IPS-15b (cell line): Measurements from ENCODE around the gene SLC6A3.

Source experiments
- H3K27me3 ChIP-seq: one replicate; pipeline ENCODE4 v1.6.1; 2013; ENCODE audit warnings: low read length; ENCODE audit not compliant: control insufficient read depth, insufficient read depth
- H3K36me3 ChIP-seq: one replicate; pipeline ENCODE4 v1.6.1; 2013; ENCODE audit warnings: low read length; ENCODE audit not compliant: control insufficient read depth, insufficient read depth
- H3K4me1 ChIP-seq: one replicate; pipeline ENCODE4 v1.6.1; 2013; ENCODE audit warnings: mild to moderate bottlenecking, low read length; ENCODE audit not compliant: control insufficient read depth, insufficient read depth
- H3K4me3 ChIP-seq: one replicate; pipeline ENCODE4 v1.5.1; 2013; ENCODE audit warnings: low read depth, low read length
- H3K9ac ChIP-seq: one replicate; pipeline ENCODE4 v1.6.1; 2013; ENCODE audit warnings: low read depth, mild to moderate bottlenecking, low read length
- H3K9me3 ChIP-seq: one replicate; pipeline ENCODE4 v1.6.1; 2013; ENCODE audit warnings: mild to moderate bottlenecking, low read length; ENCODE audit not compliant: control insufficient read depth, insufficient read depth

SLC6A3 gene

DNA sequence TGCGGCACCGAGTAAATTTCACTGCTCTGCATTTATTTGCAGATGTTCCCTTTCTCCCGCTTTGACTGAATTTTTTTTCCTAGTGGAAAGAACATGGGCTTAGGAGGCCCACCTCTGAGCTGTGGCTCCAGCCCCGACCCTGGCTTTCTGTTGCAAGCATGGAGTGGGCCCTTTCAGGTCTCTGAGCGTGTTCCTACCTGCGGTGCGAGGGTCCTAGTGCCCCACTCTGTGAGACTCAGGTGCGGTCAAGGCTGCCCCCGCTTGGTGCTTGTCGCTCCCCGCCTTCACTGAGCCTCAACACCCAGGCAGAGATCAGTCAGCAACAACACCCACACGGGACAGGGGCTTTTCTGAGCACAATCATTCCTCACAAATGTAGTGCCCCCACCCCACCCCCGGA lies 32.0 kb downstream of the SLC6A3 start:
- no peak overlapping the region for H3K9ac ChIP-seq
- H3K4me3 ChIP-seq = no peak overlapping the region
- no peaks in the 10 kb centered on the region for H3K36me3 ChIP-seq
- H3K9me3 ChIP-seq = no peaks in the 10 kb centered on the region
- no peaks in the 10 kb centered on the region for H3K27me3 ChIP-seq
- peaks cover 2% of the 10 kb centered on the region for H3K4me1 ChIP-seq

DNA sequence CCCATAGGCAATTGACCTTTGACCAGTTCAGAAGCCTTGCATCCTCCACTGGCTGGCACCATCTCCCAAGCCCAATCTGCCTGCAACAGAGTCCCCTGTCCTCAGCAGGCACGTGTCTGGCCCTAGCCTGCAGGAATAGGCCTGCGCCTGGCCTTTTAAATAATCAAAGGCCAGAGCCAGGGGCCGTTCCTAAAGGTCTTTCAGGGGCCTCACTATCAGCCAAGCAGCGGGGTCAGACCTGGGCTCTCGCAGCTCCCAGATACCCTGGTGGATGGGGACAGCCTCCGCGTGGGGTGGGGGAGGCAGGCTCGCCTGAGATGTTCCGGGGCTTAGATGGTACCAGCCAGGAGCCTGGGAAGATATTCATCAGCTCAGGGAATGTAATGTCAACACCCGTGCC lies 32.6 kb downstream of the SLC6A3 start:
- Histone ChIP-seq H3K4me1 (peaks cover 2% of the 10 kb centered on the region), H3K36me3 (no peaks in the 10 kb centered on the region), H3K9me3 (no peaks in the 10 kb centered on the region), H3K27me3 (no peaks in the 10 kb centered on the region), H3K9ac (no peak overlapping the region), H3K4me3 (no peak overlapping the region)

DNA sequence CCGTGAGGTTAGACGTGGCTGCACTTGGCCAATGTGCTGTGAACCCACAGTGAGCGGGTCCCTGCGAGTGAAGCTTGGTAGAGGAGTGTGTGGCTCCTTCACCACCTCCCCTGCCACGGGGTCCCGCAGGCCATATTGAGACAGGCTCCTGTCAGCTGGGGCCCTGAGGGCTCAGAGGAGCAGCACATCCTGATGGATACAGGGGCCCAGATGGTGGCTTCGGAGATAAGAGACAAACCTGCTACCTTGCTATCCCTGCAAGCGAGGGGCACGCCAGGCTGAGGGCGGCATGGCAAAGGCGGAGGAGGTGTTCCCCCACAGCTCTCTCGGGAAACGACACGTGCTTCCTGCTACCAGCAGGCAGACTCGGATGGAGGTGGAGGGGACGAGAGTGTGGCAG lies 33.1 kb downstream of the SLC6A3 start:
- Histone ChIP-seq H3K9ac (no peak overlapping the region), H3K4me1 (peaks cover 2% of the 10 kb centered on the region), H3K4me3 (no peak overlapping the region), H3K27me3 (no peaks in the 10 kb centered on the region), H3K9me3 (no peaks in the 10 kb centered on the region), H3K36me3 (no peaks in the 10 kb centered on the region)

DNA sequence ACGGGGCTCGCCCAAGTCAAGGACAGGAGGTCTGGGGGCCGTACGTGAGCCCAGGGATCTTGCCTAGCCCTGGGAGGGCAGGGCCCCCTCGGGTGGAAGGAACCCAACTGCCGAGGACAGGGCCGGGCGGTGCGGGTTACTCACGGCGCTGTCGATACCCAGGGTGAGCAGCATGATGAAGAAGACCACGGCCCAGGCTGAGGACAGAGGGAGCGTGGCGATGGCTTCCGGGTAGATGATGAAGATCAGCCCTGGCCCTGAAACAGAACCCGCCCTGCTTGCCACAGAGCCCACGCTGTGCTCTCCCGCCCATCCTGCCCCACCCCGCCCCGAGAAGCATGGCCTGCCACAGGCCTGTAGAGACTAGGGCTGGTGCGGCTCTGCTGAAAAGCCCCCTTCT lies 34.1 kb downstream of the SLC6A3 start:
- H3K4me1 ChIP-seq = peaks cover 2% of the 10 kb centered on the region
- H3K9ac ChIP-seq = no peak overlapping the region
- H3K27me3 ChIP-seq = no peaks in the 10 kb centered on the region

DNA sequence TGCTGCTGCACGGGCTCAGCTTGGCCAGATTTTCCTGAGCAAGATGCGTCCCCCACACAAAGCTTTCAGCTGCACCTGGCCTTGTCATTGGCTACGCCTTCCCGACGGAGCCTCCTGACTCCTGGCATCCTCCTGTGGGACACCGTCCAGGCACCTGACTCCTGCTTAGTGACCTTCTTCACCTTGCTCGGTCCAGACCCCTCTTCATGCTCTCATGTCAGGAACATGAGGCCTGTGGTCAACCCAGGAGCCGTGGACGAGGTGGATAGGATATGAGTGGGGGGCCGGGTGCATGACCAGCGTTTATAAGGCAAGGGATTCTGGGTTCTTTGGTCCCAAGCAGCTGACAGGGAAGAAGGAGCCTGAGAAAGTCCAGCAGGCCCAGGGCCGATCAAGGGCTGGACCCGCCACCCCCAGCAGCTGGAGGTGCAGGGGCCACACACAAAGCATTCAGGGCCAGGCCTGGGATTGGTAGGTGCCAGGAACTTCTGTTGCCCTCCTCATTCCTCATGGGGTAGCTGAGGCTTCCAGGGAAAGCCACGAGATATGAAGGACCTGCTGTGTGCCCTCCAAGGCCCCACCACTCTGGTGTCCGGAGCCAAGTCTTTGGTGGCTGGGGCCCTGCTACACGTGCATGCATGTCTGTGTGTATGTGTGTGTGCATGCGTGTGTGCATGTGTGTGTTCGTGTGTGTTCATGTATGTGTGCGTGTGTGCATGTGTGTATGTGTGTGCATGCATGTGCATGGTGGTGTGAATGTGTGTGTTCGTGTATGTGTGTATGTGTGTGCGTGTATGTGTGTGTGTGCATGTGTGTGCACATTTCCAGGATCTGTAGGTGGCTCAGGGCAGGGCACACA lies 34.9 kb downstream of the SLC6A3 start:
- Histone ChIP-seq H3K27me3 (no peaks in the 10 kb centered on the region), H3K9me3 (no peaks in the 10 kb centered on the region), H3K4me1 (peaks cover 2% of the 10 kb centered on the region), H3K4me3 (no peak overlapping the region), H3K9ac (no peak overlapping the region), H3K36me3 (no peaks in the 10 kb centered on the region)

More for the DNA sequence above, 34.1 kb downstream of the SLC6A3 start:
- Histone ChIP-seq H3K4me3 (no peak overlapping the region), H3K36me3 (no peaks in the 10 kb centered on the region), H3K9me3 (no peaks in the 10 kb centered on the region)

DNA sequence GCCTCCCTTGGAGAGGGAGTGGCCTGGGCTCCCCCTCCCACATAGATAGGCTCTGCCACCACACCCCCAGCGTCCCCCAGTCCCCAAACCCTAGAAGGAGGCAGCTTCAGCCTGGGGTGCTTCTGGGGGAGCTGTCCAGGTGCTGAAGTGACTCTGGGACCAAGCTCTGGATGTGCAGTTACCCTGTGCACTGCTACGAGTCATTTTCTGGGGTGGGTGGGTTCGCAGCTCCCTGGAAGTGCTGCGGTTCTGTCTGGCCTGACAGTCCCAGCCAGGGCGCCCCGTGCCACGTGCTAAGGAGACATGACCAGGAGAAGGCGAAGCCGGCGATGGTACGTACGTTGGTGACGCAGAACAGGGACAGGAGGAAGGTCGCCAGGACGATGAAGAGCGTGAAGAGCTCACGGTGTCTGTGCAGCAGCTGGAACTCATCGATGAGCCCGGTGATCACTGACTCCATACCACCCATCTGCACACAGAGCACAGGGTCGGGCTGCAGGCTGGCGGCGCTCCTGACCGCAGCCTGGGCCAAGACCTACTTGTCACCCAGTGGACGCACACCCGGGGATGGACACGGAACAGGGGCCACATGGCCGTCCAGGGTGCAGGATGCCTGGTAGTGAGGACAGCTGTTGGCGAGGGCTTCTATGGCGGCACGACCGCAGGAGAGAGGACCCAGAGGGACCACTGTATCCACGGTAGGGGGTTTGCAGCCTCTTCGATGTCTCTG lies 35.7 kb downstream of the SLC6A3 start:
- no peak overlapping the region for H3K9ac ChIP-seq
- no peaks in the 10 kb centered on the region for H3K27me3 ChIP-seq
- H3K4me3 ChIP-seq = no peak overlapping the region
- no peaks in the 10 kb centered on the region for H3K36me3 ChIP-seq
- H3K9me3 ChIP-seq = no peaks in the 10 kb centered on the region
- H3K4me1 ChIP-seq = peaks cover 2% of the 10 kb centered on the region

DNA sequence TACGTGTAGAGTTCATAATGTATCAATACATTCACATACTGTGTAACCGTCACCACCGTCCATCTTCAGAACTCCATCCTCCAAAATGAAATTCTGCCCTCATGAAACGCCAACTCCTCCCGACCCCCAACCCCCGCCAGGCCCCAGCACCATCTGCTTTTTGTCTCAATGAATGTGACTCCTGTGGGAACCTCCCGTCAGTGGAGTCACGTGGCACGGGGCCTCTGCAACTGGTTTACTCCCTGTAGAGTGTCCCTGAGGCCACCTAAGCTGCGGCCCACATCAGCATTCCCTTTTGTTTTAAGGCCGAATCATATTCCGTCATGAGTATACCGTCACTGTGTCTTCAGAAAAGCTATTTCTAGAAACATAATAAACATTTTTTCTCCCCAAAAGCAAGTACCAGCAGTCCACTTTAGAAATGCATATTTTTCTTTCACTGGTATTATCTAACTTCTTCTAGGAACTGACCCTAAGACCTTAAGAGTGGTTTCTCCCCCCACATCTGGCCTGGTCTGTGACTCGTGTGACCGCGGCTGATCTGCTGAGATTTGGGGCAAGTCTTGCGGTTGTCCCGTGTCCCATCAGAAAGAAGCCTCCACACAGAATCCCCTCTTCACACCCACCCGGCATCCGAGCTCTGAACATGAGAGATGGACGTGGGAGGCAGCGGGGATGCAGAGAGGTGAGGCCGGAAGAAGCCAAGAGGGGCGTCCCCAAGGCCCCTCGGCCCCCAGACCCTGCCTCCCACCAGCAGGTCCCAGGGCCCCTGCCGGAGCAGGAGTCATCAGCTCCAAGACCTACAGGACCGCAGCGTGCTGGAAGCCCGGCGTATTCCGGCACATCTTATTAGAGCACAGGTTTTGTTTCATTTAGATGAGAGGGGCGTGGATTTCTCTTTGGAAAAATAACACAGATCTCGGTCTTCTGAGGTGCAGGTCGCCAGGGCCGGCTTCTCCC lies 38.3 kb downstream of the SLC6A3 start:
- no peak overlapping the region for H3K4me3 ChIP-seq
- H3K4me1 ChIP-seq = no peaks in the 10 kb centered on the region
- H3K27me3 ChIP-seq = no peaks in the 10 kb centered on the region
- no peak overlapping the region for H3K9ac ChIP-seq
- H3K9me3 ChIP-seq = no peaks in the 10 kb centered on the region
- H3K36me3 ChIP-seq = no peaks in the 10 kb centered on the region

DNA sequence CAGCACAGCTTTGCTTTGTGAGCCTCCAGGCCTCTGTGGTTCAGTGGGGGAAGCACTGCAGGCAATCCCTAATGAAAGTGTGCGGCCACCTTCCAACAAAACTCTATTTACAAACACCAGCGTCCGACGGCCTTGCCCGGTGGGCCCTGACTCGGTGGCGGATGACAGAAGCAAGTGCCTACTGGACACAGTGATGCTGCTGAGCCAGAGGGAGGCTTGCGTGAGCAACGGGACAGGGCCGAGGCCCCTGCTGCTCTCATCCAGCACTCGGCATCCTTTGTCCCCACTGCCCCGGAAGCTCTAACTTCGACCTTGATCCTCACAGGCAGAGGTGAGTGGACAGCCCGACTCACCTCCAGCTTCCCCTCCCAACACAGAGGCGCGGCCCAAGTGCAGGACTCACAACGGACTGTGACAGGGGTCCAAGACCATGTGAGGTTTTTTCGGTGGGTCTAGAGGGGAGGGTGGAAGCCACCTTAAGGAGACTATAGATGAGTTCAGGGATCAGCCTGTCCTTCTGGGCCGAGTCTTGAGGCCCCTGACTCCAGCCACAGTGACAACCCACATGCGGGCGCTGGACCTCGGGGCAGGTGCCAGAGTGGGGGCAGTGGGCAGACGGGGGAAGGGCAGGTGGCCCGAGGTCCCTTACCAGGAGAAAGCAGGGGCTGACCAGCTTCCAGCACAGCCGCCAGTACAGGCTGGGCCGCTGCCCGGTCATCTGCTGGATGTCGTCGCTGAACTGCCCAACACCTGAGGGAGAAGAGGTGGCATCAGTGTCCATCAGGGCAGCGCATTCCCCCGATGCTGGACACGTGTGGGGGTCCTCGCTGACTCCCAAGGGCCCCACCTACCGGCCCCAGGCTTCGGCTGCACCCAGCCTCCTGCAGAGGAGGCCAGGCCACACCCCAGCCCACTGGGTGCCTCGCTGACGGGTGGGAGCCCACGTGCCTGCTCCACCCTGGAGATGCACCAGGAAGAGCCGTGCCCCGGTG lies 39.4 kb downstream of the SLC6A3 start:
- no peak overlapping the region for H3K9ac ChIP-seq
- no peaks in the 10 kb centered on the region for H3K36me3 ChIP-seq
- H3K4me3 ChIP-seq = no peak overlapping the region
- no peaks in the 10 kb centered on the region for H3K4me1 ChIP-seq
- no peaks in the 10 kb centered on the region for H3K9me3 ChIP-seq
- H3K27me3 ChIP-seq = no peaks in the 10 kb centered on the region

DNA sequence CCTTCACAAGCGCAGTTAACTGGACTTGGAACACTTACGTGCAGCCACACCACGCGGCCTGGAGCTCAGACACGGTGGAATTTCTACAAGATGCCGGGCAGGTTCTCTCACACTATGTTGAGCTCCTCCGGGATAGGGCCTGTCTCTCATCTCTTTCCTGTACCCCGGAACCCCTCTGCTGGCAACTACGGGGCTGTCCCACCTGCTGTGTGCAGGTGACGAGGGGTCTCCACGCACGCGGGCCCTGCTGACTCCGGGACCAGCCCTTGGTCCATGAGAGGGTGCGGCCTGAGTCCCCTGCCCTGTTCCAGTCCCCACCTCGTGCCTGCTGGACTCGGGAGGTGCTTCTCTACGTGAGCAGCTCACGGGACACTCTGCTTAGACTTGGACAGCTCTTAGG lies 40.1 kb downstream of the SLC6A3 start:
- Histone ChIP-seq H3K4me1 (no peaks in the 10 kb centered on the region), H3K36me3 (no peaks in the 10 kb centered on the region), H3K9ac (no peak overlapping the region), H3K9me3 (no peaks in the 10 kb centered on the region), H3K27me3 (no peaks in the 10 kb centered on the region), H3K4me3 (no peak overlapping the region)

DNA sequence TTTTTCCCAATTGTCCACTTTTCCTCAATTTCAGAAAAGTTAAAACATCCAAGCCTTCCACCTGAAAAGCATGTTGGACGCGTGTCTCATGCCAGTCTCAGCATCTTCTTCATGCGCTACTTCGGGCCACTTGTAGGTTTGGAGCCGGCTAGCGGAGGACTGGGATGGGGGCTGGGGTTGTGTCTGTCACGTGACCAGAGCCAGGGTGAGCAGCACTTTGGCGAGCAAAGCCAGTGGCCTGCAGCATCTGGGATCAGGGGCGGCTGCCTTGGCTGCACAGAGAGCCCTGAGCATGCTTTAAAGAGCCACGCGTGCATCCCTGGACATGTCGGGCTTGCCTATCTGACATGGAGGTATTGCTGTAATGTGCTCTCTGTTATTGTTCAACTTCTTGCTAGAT lies 41.2 kb downstream of the SLC6A3 start:
- Histone ChIP-seq H3K9me3 (no peaks in the 10 kb centered on the region), H3K9ac (no peak overlapping the region), H3K36me3 (no peaks in the 10 kb centered on the region), H3K4me1 (no peaks in the 10 kb centered on the region), H3K27me3 (no peaks in the 10 kb centered on the region), H3K4me3 (no peak overlapping the region)
